GM12874 (cell line): Measurements from ENCODE around the gene SLC25A21.

ENCODE experiments used
- TF ChIP-seq, protein P1 (sequence below): IDR thresholded peaks from 2 replicates; pipeline ENCODE4 v1.5.1; 2011; ENCODE audit warnings: low read depth, mild to moderate bottlenecking, control low read depth, low read length, moderate library complexity; ENCODE audit not compliant: insufficient read depth

SLC25A21 gene

DNA sequence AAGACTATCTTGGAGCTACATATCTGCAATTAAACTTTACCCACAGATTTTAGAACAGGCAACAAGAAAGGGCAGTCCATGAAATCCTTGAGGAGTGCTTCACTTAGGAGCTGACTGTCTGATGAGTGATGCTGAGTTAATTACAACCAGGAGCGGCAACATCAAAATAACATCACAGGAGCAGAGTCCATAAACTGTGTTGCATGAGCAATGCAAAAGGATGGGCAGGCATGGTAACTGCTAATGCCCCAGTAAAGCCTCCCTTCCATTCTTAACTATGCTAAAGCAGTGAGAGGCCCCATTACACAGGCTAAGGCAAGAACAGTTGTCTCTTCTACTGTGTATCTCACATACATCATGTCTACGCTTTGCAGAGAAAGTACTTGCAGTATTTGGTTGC is 354.2 kb downstream of the SLC25A21 start:
- TF ChIP-seq, protein P1, sequence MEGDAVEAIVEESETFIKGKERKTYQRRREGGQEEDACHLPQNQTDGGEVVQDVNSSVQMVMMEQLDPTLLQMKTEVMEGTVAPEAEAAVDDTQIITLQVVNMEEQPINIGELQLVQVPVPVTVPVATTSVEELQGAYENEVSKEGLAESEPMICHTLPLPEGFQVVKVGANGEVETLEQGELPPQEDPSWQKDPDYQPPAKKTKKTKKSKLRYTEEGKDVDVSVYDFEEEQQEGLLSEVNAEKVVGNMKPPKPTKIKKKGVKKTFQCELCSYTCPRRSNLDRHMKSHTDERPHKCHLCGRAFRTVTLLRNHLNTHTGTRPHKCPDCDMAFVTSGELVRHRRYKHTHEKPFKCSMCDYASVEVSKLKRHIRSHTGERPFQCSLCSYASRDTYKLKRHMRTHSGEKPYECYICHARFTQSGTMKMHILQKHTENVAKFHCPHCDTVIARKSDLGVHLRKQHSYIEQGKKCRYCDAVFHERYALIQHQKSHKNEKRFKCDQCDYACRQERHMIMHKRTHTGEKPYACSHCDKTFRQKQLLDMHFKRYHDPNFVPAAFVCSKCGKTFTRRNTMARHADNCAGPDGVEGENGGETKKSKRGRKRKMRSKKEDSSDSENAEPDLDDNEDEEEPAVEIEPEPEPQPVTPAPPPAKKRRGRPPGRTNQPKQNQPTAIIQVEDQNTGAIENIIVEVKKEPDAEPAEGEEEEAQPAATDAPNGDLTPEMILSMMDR = no peak

- TF ChIP-seq, protein P1 = no peak
Observed at GRCh38 chr14:36817071-36817930, 355.1 kb downstream of the SLC25A21 start.

GRCh38 chr14:36816481-36816880 is 355.9 kb downstream of the SLC25A21 start:
- TF ChIP-seq, protein P1 = no peak

- TF ChIP-seq, protein P1 = no peak
Observed at GRCh38 chr14:36810209-36810608, 362.2 kb downstream of the SLC25A21 start.

- TF ChIP-seq, protein P1 = no peak
Observed at GRCh38 chr14:36807727-36808126, 364.7 kb downstream of the SLC25A21 start.

GRCh38 chr14:36805131-36805559 is 367.3 kb downstream of the SLC25A21 start:
- TF ChIP-seq, protein P1 = no peak

- TF ChIP-seq, protein P1 = no peak
Observed at GRCh38 chr14:36797634-36798033, 374.8 kb downstream of the SLC25A21 start.
